Hematopoietic multipotent progenitor cell treated with erythropoietin and hydrocortisone succinate and interleukin-3 and kit ligand, for 17 days (in vitro differentiated cells): Measurements from ENCODE around the gene BCDIN3D.
"Not testable (repeated sequence)": the region's sequence is repeated elsewhere in the genome, so short reads cannot be mapped to it uniquely, and the experiment has no call there.

Experiments used
- DNase-seq: peaks from one replicate; pipeline ENCODE4 v3.0.0-alpha.2; 2015; ENCODE audit warnings: low spot score

Gene BCDIN3D, protein sequence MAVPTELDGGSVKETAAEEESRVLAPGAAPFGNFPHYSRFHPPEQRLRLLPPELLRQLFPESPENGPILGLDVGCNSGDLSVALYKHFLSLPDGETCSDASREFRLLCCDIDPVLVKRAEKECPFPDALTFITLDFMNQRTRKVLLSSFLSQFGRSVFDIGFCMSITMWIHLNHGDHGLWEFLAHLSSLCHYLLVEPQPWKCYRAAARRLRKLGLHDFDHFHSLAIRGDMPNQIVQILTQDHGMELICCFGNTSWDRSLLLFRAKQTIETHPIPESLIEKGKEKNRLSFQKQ

DNA sequence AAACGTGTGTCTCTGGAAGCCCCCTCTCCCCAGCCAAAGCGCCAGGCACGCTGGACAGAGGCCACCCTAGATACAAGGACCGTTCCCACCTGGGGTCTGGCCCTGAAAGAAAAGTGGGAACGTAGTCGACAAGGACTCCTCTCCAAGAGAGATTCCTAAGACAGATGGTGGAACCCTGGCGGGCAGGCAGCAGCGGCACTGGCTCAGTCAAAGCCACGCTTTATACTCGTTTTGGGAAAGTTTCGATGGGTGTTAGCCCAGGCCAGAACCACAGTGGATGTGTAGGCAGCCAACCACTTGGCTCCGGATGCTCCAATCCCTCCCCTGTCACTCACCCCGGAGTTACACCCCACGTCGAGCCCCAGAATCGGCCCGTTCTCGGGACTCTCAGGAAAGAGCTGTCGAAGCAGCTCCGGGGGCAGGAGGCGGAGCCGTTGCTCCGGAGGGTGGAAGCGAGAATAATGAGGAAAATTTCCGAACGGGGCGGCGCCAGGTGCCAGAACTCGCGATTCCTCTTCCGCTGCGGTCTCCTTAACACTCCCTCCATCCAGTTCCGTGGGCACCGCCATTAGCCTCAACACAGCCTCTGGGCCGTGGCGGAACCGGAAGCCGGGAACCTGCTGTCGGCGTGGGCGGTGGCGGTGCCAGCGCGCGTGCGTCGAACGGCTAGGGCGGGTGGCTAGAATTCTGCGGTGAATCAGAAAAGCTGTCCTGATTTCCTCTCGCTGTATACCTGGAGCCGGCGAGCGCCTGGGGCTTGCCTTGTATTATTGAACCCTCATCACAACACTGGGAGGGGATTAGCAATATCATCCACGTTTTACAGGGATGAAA is at the start of gene BCDIN3D:
Gene BCDIN3D (minus strand): TSS at position 588 of the 834 bp plus-strand sequence. CDS start 19 bp downstream, at position 569.
- DNase-seq = peak; percentile 70

DNA sequence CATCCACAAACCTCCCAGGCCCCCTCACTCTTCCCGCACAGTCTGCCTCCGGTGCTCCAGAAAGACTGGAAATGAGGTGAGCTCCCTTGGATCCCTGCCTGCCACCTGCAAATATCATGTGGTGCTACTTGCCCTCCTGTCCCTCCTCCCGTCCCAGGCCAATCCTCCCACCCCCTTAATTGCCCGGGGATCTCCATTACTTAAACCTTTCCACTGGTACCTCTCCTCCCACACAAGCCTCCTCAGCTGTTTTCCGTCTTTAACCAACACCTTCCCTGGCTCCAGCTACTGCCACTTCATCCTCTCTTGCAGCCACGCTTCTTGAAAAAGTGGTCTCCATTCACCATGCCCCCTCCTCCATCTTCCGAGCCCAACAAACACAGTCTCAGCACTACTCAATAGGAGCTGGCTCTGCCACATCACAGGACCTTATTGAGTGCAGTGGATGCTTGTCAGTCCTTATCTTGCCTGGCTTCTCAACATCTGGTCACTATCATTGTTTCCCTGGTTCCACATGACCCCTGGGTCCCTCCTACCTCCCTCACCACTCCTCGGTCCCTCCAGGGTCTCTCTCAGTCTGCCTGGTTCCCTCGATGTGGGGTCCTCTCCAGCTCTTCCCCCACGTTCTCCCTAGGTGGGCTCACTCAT is 49.3 kb upstream of the BCDIN3D start:
- DNase-seq = no peak

DNA sequence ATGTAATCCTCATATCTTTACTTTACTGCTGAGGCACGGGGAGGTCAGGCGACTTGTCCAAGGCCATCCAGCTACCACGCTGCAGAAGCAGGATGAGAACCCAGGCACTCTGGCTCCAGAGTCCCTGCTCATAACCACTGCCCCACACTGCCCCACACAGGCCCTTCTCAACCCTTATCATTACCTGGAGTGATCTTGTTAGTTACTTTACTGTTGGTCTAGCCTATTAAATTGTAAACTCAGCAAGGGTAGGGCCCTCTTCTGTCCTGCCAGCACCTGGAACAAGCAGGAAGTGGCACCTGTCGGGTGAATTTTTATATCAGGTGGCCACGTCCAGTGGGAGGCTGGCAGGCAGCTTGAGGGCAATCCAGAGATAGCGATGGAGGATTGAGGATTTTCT is 48.6 kb upstream of the BCDIN3D start:
- DNase-seq = no peak

DNA sequence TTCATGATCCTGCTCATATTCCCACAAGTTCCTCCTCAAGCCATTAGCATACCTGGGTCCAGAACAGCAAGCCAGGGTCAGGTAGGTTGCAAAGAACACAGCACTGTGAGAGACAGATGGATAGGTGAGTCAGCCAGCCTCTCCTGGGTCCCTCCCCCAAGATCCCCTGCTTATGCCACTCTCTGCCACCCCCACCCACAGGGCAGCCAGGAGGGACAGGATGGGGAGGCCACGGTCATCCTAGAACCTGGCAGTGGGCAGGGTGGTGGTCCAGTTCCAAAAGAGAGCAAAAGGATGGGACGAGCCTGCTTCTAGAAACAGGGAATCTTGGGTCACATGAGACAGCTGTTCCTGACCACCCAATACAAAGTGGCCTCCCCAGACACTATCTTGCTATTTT is 48.1 kb upstream of the BCDIN3D start:
- no peak for DNase-seq

DNA sequence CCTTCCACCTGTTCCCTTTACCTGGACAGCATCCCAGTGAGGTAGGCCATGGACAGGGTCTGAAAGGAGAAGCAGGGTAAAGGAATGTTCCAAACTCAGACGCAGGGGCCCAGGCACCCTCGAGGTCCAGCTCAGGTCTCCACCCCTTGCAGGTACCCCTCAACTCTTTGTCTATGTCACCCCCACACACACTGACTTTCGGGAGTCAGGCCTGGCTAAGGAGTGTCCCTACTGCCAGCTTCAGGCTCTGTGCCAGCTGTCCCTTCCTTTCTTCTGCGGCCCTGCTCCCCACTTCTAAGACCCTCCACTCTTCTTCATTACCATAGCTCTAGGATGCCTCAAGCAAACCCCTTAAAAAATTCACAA is 47.2 kb upstream of the BCDIN3D start:
- DNase-seq = no peak

DNA sequence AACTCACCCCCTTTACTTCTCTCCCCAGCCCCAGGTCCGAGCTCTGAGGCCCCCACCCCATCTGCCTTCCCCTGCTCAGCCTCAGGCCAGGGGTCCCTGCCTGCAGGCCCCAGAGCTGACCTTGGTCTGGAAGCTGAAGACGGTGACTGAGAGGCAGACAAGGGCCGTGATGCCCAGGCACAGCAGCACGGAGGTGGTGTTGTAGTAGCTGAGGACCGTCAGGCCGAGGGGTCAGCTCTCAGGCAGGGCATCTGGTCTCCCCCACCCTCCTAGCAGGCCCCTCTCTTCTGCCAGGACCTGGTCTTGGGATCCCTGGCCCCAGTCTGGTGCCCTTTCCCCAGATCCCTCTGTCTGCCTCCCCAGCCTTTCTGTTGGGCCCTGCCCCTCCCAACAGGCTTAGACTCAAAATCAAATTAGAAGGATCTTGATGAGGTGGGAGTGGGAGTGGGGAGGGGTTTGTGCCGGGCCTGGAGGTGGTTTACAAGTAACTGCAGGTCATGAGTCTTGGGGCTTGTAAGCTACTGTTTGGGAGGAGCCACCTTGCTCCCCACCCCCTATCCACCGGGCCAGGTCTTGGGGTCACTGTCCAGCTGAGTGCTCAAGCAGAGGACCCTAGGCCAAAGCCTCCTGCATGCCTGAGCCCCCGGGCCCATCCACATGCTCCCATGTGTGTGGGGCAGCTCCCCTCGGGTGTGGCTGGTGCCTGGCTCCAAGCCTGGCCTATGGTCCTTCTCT is 46.6 kb upstream of the BCDIN3D start:
- DNase-seq = no peak

DNA sequence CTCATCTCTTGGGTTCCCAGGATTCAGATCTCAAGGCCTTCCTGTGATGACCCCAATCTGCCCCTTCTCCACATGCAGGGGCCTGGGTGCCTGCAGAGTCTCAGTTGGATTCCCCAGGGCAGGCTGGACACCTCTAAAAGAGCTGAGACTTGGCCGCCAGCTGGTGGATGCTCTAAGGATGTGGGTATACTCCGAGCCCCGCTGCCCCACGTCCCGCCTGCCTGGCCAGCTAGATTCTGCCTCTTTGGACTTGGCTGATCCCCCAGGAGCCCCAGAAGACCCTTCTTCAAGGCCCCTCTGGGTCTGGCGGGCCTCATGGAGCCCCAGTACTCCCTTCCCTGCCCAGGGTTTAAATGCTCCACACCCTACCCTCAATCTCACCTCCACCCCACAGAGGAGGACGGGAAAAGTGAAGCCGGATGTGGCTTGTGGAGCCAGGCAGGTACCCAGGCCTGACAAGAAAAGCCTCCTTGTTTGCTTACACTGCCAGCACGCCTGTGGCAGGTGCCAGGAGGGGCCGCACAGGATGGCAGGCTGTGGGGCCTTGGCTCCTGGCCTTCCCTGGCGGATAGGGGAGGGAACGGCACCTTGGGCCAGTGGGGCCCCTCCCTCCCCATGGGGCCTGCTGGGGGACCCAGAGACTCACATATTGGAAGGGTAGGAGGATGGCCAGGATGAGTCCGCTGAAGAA is 45.7 kb upstream of the BCDIN3D start:
- DNase-seq = no peak

DNA sequence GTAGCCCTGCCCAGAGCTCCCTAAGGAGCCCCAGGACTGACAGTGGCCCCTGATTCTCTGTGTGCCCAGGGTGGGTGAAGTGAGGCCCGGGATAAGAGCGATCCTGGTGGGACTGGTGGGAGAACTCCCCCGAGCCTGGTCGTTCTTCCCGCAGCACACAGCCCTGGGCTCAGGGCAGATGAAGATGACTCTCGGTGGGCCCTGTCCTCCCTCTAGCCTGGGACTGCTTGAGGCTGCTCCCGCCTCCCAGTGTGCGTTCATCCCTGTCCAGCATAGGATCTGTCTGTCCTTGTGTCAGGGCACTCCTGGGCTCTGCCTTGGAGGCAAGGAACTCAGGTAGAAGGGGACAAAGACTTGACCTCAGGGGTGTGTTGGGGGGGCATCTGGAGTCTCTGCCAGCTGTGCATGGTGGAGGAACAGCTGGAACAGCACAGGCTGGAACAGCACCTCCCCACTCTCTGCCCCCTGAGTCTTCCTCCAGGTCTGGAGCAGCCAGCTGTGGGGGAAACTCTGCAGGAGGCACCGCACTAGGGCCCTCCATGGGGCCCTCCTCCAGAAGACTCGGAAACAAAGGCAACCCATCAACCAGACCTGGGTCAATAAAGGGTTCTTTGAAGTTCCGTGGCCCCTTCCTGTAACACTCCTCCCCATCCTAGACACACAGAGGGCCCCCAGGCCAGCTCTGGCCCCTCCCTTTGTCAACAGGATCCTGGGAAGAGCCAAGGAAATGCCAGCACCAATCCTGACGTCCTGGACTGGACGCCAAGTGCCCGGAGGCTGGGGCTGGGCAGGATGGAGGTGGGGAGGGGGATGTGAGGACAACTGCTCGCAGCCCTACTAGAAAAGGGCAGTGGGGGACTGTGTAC is 44.9 kb upstream of the BCDIN3D start:
- no peak for DNase-seq

DNA sequence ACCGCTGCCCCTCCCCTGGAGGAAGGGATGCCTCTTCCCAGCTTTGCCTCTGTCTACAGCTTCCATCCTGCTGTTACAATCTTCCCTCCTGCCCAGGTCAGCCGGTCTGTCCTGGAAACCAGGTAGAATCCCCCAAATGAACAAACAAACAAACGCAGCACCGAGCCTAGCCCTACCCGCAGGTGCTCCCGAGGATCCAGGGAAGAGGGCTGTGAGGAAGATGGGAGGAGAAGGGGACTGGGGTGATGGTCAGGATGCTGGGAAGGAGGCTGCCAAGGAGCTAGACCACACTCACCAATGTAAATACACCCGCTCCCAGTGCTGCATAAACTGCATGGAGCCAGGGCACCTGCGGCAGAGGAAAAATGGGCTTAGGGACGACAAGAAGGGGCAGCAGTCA is 44.2 kb upstream of the BCDIN3D start:
- no peak for DNase-seq

DNA sequence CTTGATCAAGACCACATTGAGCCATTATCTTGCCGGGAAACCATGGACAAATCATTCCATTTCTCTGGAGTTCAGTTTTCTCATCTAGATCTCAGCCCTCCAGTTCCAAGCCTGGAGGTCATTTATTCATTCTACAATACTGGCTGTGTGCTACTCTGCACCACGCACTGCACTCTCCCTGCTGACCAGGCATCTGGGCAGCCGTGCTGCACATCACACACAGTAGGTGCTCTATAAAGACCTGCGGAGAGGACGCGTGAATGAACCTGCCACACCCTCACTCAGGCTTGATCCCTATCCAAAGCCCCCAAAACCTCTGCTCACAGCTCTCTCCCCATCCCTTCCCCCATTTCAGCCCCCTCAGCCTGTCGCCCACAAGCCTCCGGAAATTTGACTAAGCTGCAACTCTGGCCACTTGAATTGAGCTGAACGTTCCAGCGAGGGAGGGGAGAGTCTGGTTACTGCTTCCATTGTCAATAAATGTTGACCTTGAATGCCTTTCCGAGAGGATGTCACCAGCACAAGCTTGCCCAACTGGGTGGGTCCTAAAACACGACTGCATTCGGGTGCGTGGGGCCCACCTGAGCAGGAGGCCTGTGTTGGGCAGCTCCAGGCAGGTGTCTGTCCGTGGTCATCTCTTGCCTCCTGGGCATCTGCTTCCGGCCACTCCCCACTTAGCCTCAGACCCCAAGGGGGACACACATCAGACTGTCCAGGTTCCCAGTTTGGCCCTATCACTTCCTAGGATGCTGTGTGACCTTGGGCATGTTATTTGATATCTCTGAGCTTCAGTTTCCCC is 43.0 kb upstream of the BCDIN3D start:
- no peak for DNase-seq

DNA sequence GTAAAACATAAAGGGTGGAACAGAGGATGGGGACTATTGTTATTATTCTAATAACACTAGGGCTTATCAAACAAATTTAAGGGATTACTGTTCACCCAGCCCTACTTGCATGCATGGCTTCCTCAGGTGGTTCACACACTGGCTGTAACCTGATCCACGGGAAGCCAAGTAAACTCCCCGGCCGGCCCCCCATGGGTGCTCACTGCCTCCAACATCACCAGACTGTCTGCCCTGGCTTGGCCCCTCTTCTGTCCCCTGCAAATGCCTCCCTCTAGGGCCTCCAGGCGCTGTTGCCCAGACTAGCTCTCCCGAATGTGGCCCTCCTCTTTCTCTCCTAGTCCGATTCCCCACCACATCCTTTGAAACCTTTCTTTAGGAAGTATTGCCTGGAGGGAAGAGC is 42.2 kb upstream of the BCDIN3D start:
- DNase-seq = no peak

DNA sequence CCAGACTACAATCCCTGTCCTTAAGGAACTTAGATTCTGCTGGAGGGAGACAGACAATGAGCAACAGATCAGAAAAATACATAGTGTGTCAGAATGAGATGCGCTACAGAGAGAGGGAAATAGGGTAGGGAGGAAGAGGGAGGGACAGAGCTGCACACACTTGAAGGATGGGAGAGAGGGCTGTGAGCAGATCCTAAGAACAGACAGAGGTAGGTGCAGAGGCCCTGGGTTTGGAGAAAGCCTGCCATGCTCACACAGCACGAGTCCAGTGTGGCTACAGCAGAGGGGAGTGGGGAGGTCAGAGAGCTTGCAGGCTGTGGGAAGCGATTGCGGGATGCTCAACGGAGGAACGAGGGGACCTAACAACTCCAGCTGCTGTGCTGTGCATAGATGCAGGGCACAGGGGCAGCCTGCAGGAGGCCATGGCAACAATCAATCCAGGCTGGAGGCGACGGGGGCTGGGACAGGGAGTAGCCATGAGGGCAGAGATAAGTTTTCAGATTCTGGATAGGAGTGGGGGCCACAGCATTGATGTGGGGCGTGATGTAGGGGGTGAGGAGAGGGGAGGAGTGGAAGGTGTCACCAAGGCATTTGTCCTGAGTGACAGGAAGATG is 40.1 kb upstream of the BCDIN3D start:
- DNase-seq = no peak

DNA sequence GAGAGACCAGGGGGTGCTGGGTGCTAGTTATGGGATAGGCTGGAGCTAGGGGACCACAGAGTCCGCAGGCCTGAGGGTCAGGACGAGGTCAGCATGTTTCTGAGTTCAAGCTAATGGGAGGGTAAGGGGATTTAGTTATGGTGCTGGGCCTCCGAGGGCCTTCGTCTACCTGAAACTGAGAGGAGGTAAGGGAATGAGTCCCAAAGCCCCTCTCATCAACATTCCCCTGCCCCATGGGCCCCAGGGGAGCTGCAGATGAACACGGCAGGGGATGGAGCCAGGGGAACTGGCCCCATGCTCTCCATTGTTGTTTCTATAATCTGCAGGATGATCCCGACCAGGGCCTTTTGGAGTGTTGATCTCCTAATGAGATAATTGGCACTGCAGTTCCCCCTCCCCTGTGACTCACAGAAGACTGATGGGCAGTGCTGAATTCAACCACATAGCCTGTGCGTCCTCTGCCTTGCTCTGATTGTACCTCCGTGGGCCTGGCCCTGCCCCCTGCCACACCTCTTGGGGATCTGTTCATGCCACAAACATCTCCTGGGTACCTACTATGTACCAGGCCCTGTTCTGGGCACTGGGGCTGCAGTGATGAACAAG is 39.4 kb upstream of the BCDIN3D start:
- DNase-seq = no peak

DNA sequence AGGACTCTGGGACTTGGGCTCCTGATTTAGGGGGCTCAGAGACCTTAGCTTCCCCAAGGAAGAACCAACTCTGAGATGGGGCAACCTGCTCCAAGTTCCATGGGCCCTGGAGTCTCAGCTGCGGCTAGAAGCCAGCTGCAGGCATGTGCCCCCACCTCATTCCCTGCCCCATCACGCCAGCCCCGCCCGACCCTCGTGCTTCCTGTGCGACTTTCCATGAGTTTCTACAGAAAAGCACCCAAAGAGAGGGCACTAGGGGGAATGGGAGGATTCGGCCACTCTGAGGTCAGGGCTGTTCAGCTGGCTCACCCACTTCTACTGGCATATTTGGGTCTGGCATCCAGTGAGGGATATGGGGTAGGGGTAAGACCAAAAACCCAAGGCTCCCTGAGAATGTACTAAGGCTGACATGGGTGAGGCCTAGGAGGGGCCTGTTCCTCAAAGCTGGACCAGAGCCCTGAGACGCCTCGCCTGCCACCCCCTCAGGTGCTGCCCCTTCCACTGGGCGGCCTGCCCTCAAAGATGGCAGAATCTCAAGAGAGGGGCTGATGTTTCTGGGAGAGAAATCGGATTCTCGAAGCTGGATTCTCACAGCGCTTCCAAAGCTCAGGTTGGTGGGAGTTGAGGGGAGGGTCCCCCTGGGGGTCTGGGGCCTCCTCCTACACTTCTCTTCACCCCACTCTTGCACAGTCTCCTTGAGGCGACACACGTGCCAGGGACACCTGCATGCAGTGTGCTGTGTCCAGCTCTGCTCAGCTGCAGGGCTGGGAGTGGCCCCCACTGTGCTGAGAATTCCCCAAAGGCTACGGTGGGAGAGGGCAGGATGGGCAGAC is 38.7 kb upstream of the BCDIN3D start:
- no peak for DNase-seq

DNA sequence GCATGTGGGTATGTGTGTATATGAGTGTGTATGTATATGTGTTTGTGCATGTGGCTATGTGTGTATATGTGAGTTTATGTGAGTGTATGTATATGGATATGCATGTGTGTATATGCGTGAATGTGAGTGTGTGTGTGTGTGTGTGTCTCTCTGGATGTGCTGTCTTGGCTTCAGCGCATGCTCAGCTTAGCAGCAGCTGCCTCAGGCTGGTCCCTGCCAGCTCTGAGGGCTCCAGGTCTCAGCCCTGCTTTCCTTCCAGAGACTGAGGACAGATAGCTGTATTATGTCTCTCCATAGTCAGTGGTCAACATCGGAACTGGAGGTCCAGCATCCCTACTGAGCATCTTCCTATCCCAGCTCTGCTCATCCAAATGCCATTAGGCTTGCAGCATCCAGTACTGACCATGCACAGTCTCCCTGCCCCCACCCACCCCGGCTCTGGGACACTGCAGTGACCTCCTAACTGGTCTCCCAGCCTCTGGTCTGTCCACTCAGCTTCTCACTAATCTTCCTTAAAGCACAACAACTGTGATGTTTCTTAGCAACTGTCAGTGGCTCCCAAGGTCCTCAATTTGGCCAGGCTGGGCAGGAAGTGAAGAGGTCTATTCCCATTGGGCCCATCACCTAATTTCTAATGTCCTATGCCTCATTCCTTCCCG is 38.0 kb upstream of the BCDIN3D start:
- no peak for DNase-seq

DNA sequence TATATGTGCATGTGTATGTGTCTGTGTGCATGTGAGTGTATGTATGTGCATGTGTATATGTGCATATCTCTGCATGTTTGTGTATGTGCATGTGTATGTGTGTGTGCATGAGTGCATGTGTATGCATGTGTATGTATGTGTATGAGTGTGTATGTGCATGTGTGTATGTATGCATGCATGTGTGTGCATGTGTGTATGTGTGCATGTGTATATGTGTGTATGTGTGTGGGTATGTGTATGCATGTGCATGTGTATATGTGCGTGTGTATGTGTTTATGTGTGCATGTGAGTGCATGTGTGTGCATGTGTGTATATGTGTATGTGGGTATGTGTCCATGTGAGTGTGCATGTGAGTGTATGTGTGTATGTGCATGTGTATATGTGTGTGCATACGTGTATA is 36.2 kb upstream of the BCDIN3D start:
- not testable (repeated sequence) for DNase-seq

DNA sequence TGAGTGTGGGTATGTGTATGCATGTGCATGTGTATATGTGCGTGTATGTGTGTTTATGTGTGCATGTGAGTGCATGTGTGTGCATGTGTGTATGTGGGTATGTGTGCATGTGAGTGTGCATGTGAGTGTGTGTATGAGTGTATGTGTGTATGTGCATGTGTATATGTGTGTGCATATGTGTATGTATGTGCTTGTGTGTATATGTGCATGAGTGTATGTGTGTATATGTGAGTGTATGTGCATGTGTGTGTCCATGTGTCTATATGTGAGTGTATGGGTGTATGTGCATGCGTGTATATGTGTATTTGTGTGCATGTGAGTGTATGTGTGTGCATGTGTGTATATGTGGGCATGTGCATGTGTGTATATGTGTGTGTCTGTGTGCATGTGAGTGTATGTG is 35.1 kb upstream of the BCDIN3D start:
- DNase-seq = no peak

DNA sequence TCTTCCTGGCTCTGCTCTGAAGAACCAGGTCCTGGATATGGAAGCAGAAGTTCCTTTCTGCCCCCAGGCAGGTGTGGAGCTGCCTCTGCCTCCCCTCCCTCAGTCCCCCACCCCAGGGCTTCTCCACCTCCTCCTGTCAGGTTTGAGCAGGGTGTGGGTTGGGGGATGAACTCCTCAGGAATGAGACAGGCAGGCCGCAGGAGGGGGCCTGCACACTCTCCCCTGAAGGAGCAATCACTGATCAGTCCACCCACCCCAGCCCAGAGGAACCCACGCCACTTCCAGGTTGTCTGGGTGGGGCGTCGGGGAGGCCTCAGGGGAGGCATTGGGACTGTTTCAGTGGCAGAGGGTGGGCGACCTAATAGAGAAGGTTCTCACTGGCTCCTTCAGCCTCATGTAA is 34.2 kb upstream of the BCDIN3D start:
- DNase-seq = no peak
